Endothelial cell of umbilical vein (primary cell): Measurements from ENCODE around the gene ZBTB4. TPM values are rescaled to one million over a fixed set of nuclear protein-coding genes. Genes with fewer than 3 reads are reported as not detected.

ENCODE experiments used
- BruUV-seq: library from RNA; stranded (reverse); fragments of 400-500 nt; replicated peaks from 2 replicates; lab custom pipeline; 2021; lab: Mats Ljungman, UMichigan
- CTCF ChIA-PET: fragments of 300-600, 350-600 bp; sonication (Branson Sonifier 250); formaldehyde crosslinking; loops from one replicate; lab custom pipeline; 2021; ENCODE audit warnings: antibody characterized with exemption, inconsistent platforms; lab: Charles Lee
- POLR2A ChIA-PET: fragments of 300-600, 350-600 bp; sonication (Branson Sonifier 250); formaldehyde crosslinking; loops from one replicate; lab custom pipeline; 2021; ENCODE audit warnings: antibody characterized with exemption, inconsistent platforms; lab: Charles Lee
- DNase-seq: peaks from one replicate; pipeline ENCODE4 v3.0.0-alpha.2; 2011; ENCODE audit warnings: low read depth, low spot score
- FAIRE-seq: peaks from 2 replicates; lab custom pipeline; 2011; peaks lifted over from hg19 to GRCh38; lab: Jason Lieb, UNC
- H2AFZ ChIP-seq: 2 replicates; pipeline ENCODE4 v1.6.0; 2012; ENCODE audit warnings: low read depth, low read length, control low read depth, inconsistent platforms
- H3K27ac ChIP-seq: 2 replicates; pipeline ENCODE4 v1.5.1; 2011; ENCODE audit warnings: low read depth, mild to moderate bottlenecking, control low read depth, low read length, moderate library complexity; ENCODE audit not compliant: insufficient read depth
- H3K27me3 ChIP-seq, 2 experiments: 2 replicates each; pipeline versions ENCODE4 v1.6.0 to v1.6.1; 2011; ENCODE audit warnings: low read length in 2 of 2, mixed read lengths in 1 of 2; ENCODE audit not compliant: control insufficient read depth in 2 of 2, insufficient read depth in 2 of 2
- H3K36me3 ChIP-seq, 2 experiments: 2 replicates in 1 of 2; 3 replicates in 1 of 2; pipeline ENCODE4 v1.5.1; 2011; ENCODE audit warnings: low read length in 2 of 2, mild to moderate bottlenecking in 1 of 2, moderate library complexity in 1 of 2; ENCODE audit not compliant: control insufficient read depth in 2 of 2, insufficient read depth in 2 of 2; ENCODE audit errors: extremely low read depth in 1 of 2
- H3K4me1 ChIP-seq: 3 replicates; pipeline ENCODE4 v1.5.1; 2011; ENCODE audit warnings: mild to moderate bottlenecking, low read length; ENCODE audit not compliant: control insufficient read depth, insufficient read depth; ENCODE audit errors: extremely low read depth
- H3K4me2 ChIP-seq: 2 replicates; pipeline ENCODE4 v1.6.1; 2011; ENCODE audit warnings: low read length, control low read depth, mixed read lengths; ENCODE audit not compliant: insufficient read depth
- H3K4me3 ChIP-seq, 3 experiments: fragments of 200-600 bp in 1 of 3; sonication (generic), shearing (Covaris generic) in 1 of 3; replicated peaks in 1 of 3; 2 replicates each; pipeline ENCODE4 v1.5.1; 2011 to 2016; ENCODE audit warnings: control low read depth in 3 of 3, low read length in 3 of 3, mild to moderate bottlenecking in 2 of 3, inconsistent platforms in 1 of 3, low read depth in 1 of 3, moderate library complexity in 1 of 3; ENCODE audit not compliant: insufficient read depth in 1 of 3
- H3K79me2 ChIP-seq: 2 replicates; pipeline ENCODE4 v1.6.0; 2012; ENCODE audit warnings: low read length, inconsistent platforms; ENCODE audit not compliant: control insufficient read depth, insufficient read depth
- H3K9ac ChIP-seq: replicated peaks from 2 replicates; pipeline ENCODE3; 2011; ENCODE audit warnings: low read length, control low read depth; ENCODE audit not compliant: insufficient read depth; ENCODE audit errors: extremely low read depth
- H3K9me1 ChIP-seq: replicated peaks from 3 replicates; pipeline ENCODE4 v1.6.0; 2011; ENCODE audit warnings: mild to moderate bottlenecking, low read length; ENCODE audit not compliant: control insufficient read depth, insufficient read depth; ENCODE audit errors: extremely low read depth
- H3K9me3 ChIP-seq: replicated peaks from 2 replicates; pipeline ENCODE4 v1.5.1; 2012; ENCODE audit warnings: low read length, inconsistent platforms; ENCODE audit not compliant: control insufficient read depth, insufficient read depth
- H4K20me1 ChIP-seq: replicated peaks from 2 replicates; pipeline ENCODE3; 2011; ENCODE audit warnings: mild to moderate bottlenecking, low read length; ENCODE audit not compliant: control insufficient read depth, insufficient read depth; ENCODE audit errors: extremely low read depth
- EZH2 ChIP-seq: IDR thresholded peaks from 2 replicates; pipeline ENCODE4 v1.6.1; 2012; ENCODE audit warnings: borderline replicate concordance, low read depth, mild to moderate bottlenecking, moderate library complexity, low read length, inconsistent platforms; ENCODE audit not compliant: severe bottlenecking
- FOS ChIP-seq: IDR thresholded peaks from 2 replicates; pipeline ENCODE4 v1.6.1; 2011; ENCODE audit warnings: mild to moderate bottlenecking, low read length, moderate library complexity, borderline replicate concordance; ENCODE audit not compliant: insufficient read depth
- GATA2 ChIP-seq: IDR thresholded peaks from 2 replicates; pipeline ENCODE4 v1.7.0; 2011; ENCODE audit warnings: low read depth, mild to moderate bottlenecking, moderate library complexity, mixed read lengths, low read length; ENCODE audit not compliant: insufficient read length, insufficient read depth
- JUN ChIP-seq: IDR thresholded peaks from 2 replicates; pipeline ENCODE4 v1.6.1; 2011; ENCODE audit warnings: borderline replicate concordance, low read depth; ENCODE audit not compliant: insufficient read length, insufficient read depth
- MYC ChIP-seq: IDR thresholded peaks from one replicate; pipeline ENCODE4 v1.6.1; 2011; ENCODE audit warnings: mild to moderate bottlenecking, low read depth, low read length
- POLR2A ChIP-seq: IDR thresholded peaks from 2 replicates; pipeline ENCODE4 v1.6.1; 2012; ENCODE audit warnings: low read depth, mild to moderate bottlenecking, control low read depth, low read length
- POLR2AphosphoS5 ChIP-seq: IDR thresholded peaks from 2 replicates; pipeline ENCODE4 v1.6.1; 2012; ENCODE audit warnings: low read depth, mild to moderate bottlenecking, control low read depth, low read length, moderate library complexity; ENCODE audit not compliant: insufficient read depth
- dilution Hi-C: fragments of 300-500 bp; cut with MboI; formaldehyde crosslinking; loops from one replicate; pipeline ENCODE4 v1.15.0; 2019; ENCODE audit warnings: low sequenced_read_pairs; ENCODE audit not compliant: extremely low pct_ligation_motif_present
- intact Hi-C: fragments of 100-400 bp; cut with micrococcal nuclease; formaldehyde crosslinking; loops from one replicate; pipeline ENCODE4 v1.10.0; 2022
- polyA plus RNA-seq, 4 experiments: library from polyadenylated mRNA; depleted of rRNA in 3 of 4; stranded (reverse) in 3 of 4; unstranded in 1 of 4; fragments of >200 nt; gene quantifications; 2 replicates each; pipeline versions ENCODE4 v1.2.1 to v1.2.3, GENCODE V29; 2011 to 2012; ENCODE audit warnings: missing spikeins in 1 of 4
- total RNA-seq: library from RNA; stranded (reverse); gene quantifications from 2 replicates; pipeline ENCODE4 v1.2.3, GENCODE V29; 2021
- TF ChIP-seq, protein P1 (sequence below): IDR thresholded peaks from 2 replicates; pipeline ENCODE4 v1.6.1; 2011; ENCODE audit not compliant: insufficient read depth, insufficient read length
- TF ChIP-seq, protein P2 (sequence below), 2 donors: IDR thresholded peaks; 1 replicate in 1 of 2; 2 replicates in 1 of 2; pipeline ENCODE4 v1.5.1; 2011; ENCODE audit warnings: low read length in 2 of 2, mild to moderate bottlenecking in 2 of 2, moderate library complexity in 2 of 2, control low read depth in 1 of 2, inconsistent platforms in 1 of 2, low read depth in 1 of 2; ENCODE audit not compliant: insufficient read depth in 1 of 2; ENCODE audit errors: extremely low read depth in 1 of 2

The ZBTB4 gene
- total and polyA plus RNA-seq, 2 donors (not counting 3 experiments of a cell fraction or from before 2014, with no cell fraction given), result 15.1 to 26.5 TPM

- no peak for FAIRE-seq
- H3K9me3 ChIP-seq, result no peaks in the 10 kb centered on the region
Measured at GRCh38 chr17:7410634-7411426, 68.6 kb downstream of the ZBTB4 start.

DNA sequence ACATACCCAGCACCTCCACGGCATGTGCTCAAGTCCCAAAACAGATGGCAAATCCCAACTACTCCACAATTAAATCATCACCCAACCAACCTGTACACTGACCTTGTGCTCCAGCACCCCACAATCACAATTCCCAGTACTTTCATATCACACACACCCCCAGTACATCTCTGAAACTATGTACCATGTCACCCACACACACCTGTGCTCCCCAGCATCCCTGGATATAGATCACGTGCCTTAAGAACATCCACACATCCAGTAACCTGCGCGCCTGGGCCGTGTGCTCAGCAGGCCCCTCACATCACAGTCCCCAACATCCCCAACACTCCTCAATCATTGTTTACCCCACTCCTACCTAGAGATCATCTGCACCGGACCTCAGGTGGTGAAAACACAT, 69.7 kb downstream of the ZBTB4 start:
- H3K27me3 ChIP-seq, result no peaks in the 10 kb centered on the region
- no peaks in the 10 kb centered on the region for H3K9me1 ChIP-seq
- no TSS peak for BruUV-seq
- peaks cover 0 to 15% of the 10 kb centered on the region in 2 experiments for H3K36me3 ChIP-seq
- ChIA-PET POLR2A (no interaction called here), CTCF (no interaction called here)
- no peaks in the 10 kb centered on the region for H4K20me1 ChIP-seq
- no peak for DNase-seq
- no peak overlapping the region for H3K4me2 ChIP-seq
- dilution Hi-C loops (no loop called here), intact Hi-C loops (no loop called here)
- no peak overlapping the region for H2AFZ ChIP-seq
- no peak overlapping the region for H3K27ac ChIP-seq
- TF ChIP-seq FOS (no peak), EZH2 (no peak), POLR2AphosphoS5 (no peak), GATA2 (no peak), JUN (no peak), POLR2A (no peak), MYC (no peak)
- TF ChIP-seq, protein P1, sequence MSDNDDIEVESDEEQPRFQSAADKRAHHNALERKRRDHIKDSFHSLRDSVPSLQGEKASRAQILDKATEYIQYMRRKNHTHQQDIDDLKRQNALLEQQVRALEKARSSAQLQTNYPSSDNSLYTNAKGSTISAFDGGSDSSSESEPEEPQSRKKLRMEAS, result no peak
- TF ChIP-seq, protein P2, sequence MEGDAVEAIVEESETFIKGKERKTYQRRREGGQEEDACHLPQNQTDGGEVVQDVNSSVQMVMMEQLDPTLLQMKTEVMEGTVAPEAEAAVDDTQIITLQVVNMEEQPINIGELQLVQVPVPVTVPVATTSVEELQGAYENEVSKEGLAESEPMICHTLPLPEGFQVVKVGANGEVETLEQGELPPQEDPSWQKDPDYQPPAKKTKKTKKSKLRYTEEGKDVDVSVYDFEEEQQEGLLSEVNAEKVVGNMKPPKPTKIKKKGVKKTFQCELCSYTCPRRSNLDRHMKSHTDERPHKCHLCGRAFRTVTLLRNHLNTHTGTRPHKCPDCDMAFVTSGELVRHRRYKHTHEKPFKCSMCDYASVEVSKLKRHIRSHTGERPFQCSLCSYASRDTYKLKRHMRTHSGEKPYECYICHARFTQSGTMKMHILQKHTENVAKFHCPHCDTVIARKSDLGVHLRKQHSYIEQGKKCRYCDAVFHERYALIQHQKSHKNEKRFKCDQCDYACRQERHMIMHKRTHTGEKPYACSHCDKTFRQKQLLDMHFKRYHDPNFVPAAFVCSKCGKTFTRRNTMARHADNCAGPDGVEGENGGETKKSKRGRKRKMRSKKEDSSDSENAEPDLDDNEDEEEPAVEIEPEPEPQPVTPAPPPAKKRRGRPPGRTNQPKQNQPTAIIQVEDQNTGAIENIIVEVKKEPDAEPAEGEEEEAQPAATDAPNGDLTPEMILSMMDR (IDR thresholded peaks at IDR 0.05; ENCODE audit: extremely low read depth in 1 of 2, insufficient read depth in 1 of 2, low read depth in 1 of 2, low read length in 2 of 2), result no peak
- no peak overlapping the region for H3K4me3 ChIP-seq
- FAIRE-seq, result no peak
- no peaks in the 10 kb centered on the region for H3K9me3 ChIP-seq
- H3K79me2 ChIP-seq, result peaks cover 2% of the 10 kb centered on the region
- peaks cover 4% of the 10 kb centered on the region for H3K4me1 ChIP-seq
- H3K9ac ChIP-seq, result no peak overlapping the region

More at GRCh38 chr17:7410634-7411426, 68.6 kb downstream of the ZBTB4 start:
- Histone ChIP-seq H3K4me1 (no peaks in the 10 kb centered on the region), H3K36me3 (peaks cover 0 to 17% of the 10 kb centered on the region in 2 experiments), H3K27me3 (no peaks in the 10 kb centered on the region), H3K4me3 (no peak overlapping the region), H3K9ac (no peak overlapping the region), H4K20me1 (no peaks in the 10 kb centered on the region), H2AFZ (no peak overlapping the region), H3K27ac (no peak overlapping the region), H3K4me2 (no peak overlapping the region), H3K79me2 (no peaks in the 10 kb centered on the region), H3K9me1 (no peaks in the 10 kb centered on the region)
- BruUV-seq, result no TSS peak
- CTCF ChIA-PET, result no interaction called here
- POLR2A ChIA-PET, result no interaction called here
- intact Hi-C loops (no loop called here), dilution Hi-C loops (no loop called here)
- DNase-seq, result no peak
- TF ChIP-seq POLR2AphosphoS5 (no peak), MYC (no peak), POLR2A (no peak), JUN (no peak)
- TF ChIP-seq, protein P1, result no peak
